SU-DHL-6 (cell line): ENCODE measurements around the gene PTPRK.

ENCODE experiments used
- H2AFZ ChIP-seq: fragments of 200-600 bp; sonication (generic); 2 replicates; pipeline ENCODE4 v1.6.1; 2014; ENCODE audit warnings: low read depth, mild to moderate bottlenecking, moderate library complexity, mixed read lengths, antibody characterized with exemption, low read length; ENCODE audit not compliant: severe bottlenecking
- H3F3A ChIP-seq: fragments of 200-600 bp; shearing (Covaris generic); 2 replicates; pipeline ENCODE4 v1.6.0; 2016; ENCODE audit warnings: antibody characterized with exemption, mild to moderate bottlenecking; ENCODE audit not compliant: insufficient read depth
- H3K27ac ChIP-seq: fragments of 200-600 bp; sonication (generic); 2 replicates; pipeline ENCODE4 v1.5.1; 2016; ENCODE audit warnings: low read depth, mild to moderate bottlenecking, low read length, moderate library complexity, mixed read lengths
- H3K27me3 ChIP-seq: fragments of 200-600 bp; sonication (generic), shearing (Covaris generic); 2 replicates; pipeline ENCODE4 v1.6.0; 2014; ENCODE audit warnings: mild to moderate bottlenecking, low read length
- H3K36me3 ChIP-seq: fragments of 200-600 bp; sonication (generic); 2 replicates; pipeline ENCODE4 v1.6.1; 2014; ENCODE audit warnings: mild to moderate bottlenecking, low read length, mixed read lengths
- H3K4me2 ChIP-seq: fragments of 300-600, 200-600 bp; shearing (Covaris generic), sonication (generic); 2 replicates; pipeline ENCODE4 v1.6.0; 2014; ENCODE audit warnings: low read length, low read depth, mild to moderate bottlenecking; ENCODE audit not compliant: poor library complexity, severe bottlenecking
- H3K4me3 ChIP-seq: fragments of 200-600 bp; sonication (generic); 2 replicates; pipeline ENCODE4 v1.5.1; 2014; ENCODE audit warnings: antibody characterized with exemption, low read length, mild to moderate bottlenecking, mixed read lengths; ENCODE audit not compliant: insufficient read depth, poor library complexity, severe bottlenecking
- H3K79me2 ChIP-seq: fragments of 200-600 bp; sonication (generic); 2 replicates; pipeline ENCODE4 v1.6.1; 2014; ENCODE audit warnings: mild to moderate bottlenecking, low read length, moderate library complexity; ENCODE audit not compliant: insufficient read depth
- H3K9ac ChIP-seq: fragments of 200-600 bp; sonication (generic); 2 replicates; pipeline ENCODE4 v1.7.0; 2014; ENCODE audit warnings: mild to moderate bottlenecking, low read length
- H3K9me2 ChIP-seq: fragments of 200-600 bp; sonication (generic); replicated peaks from 2 replicates; pipeline ENCODE4 v1.6.1; 2014; ENCODE audit warnings: low read length; ENCODE audit not compliant: insufficient read depth
- H3K9me3 ChIP-seq: fragments of 200-600 bp; sonication (generic); 2 replicates; pipeline ENCODE4 v1.6.1; 2014; ENCODE audit warnings: low read length, mixed read lengths; ENCODE audit not compliant: insufficient read depth
- H4K20me1 ChIP-seq: fragments of 200-600 bp; sonication (generic); 2 replicates; pipeline ENCODE4 v1.6.1; 2014; ENCODE audit warnings: low read depth, mild to moderate bottlenecking, antibody characterized with exemption, low read length, moderate library complexity, mixed read lengths
- CTCF ChIP-seq: fragments of 200-600 bp; sonication (generic); IDR thresholded peaks from one replicate; pipeline ENCODE4 v1.5.1; 2017; ENCODE audit warnings: antibody characterized with exemption, mild to moderate bottlenecking, low read length, moderate library complexity; ENCODE audit not compliant: insufficient read depth, poor library complexity, severe bottlenecking
- EZH2phosphoT487 ChIP-seq: fragments of 200-600 bp; sonication (generic), shearing (Covaris generic); conservative IDR thresholded peaks from 2 replicates; pipeline ENCODE4 v1.6.1; 2018; ENCODE audit warnings: mild to moderate bottlenecking, antibody characterized with exemption, low read length, moderate library complexity, mixed read lengths

PTPRK gene

GRCh38 chr6:128057541-128057940, 462.9 kb downstream of the PTPRK start:
- Histone ChIP-seq H3K36me3 (no peaks in the 10 kb centered on the region), H3K4me2 (no peak overlapping the region), H3K9ac (no peak overlapping the region), H3K27ac (no peak overlapping the region), H3K9me3 (no peaks in the 10 kb centered on the region), H3K9me2 (no peaks in the 10 kb centered on the region), H3K27me3 (no peaks in the 10 kb centered on the region), H3K79me2 (no peaks in the 10 kb centered on the region), H4K20me1 (no peaks in the 10 kb centered on the region), H3F3A (no peaks in the 10 kb centered on the region), H3K4me3 (no peak overlapping the region), H2AFZ (no peak overlapping the region)
- TF ChIP-seq CTCF (no peak), EZH2phosphoT487 (no peak)

GRCh38 chr6:128053109-128053508, 467.3 kb downstream of the PTPRK start:
- H3K27ac ChIP-seq, result no peak overlapping the region
- TF ChIP-seq EZH2phosphoT487 (no peak), CTCF (no peak)

GRCh38 chr6:128047989-128048388, 472.4 kb downstream of the PTPRK start:
- no peak for TF ChIP-seq EZH2phosphoT487
- TF ChIP-seq CTCF, result no peak
- no peak overlapping the region for H3K4me3 ChIP-seq
- H2AFZ ChIP-seq, result no peak overlapping the region
- H3K27ac ChIP-seq, result no peak overlapping the region
- H3K27me3 ChIP-seq, result no peaks in the 10 kb centered on the region
- no peaks in the 10 kb centered on the region for H4K20me1 ChIP-seq
- no peak overlapping the region for H3K4me2 ChIP-seq
- no peaks in the 10 kb centered on the region for H3K79me2 ChIP-seq
- H3K9me3 ChIP-seq, result no peaks in the 10 kb centered on the region
- no peaks in the 10 kb centered on the region for H3F3A ChIP-seq
- H3K36me3 ChIP-seq, result no peaks in the 10 kb centered on the region
- H3K9me2 ChIP-seq, result no peaks in the 10 kb centered on the region
- no peak overlapping the region for H3K9ac ChIP-seq

More at GRCh38 chr6:128053109-128053508, 467.3 kb downstream of the PTPRK start:
- no peaks in the 10 kb centered on the region for H3F3A ChIP-seq
- no peak overlapping the region for H3K4me2 ChIP-seq
- H3K4me3 ChIP-seq, result no peak overlapping the region
- H3K9ac ChIP-seq, result no peak overlapping the region
- H3K79me2 ChIP-seq, result no peaks in the 10 kb centered on the region
- H3K9me2 ChIP-seq, result no peaks in the 10 kb centered on the region
- H3K9me3 ChIP-seq, result no peaks in the 10 kb centered on the region
- H2AFZ ChIP-seq, result no peak overlapping the region
- H3K27me3 ChIP-seq, result no peaks in the 10 kb centered on the region
- no peaks in the 10 kb centered on the region for H4K20me1 ChIP-seq
- H3K36me3 ChIP-seq, result no peaks in the 10 kb centered on the region
